Keratinocyte (primary cell): ENCODE results near the gene SULF2.

Experiments used
- CTCF ChIP-seq, 3 experiments: IDR thresholded peaks in 1 of 3; conservative IDR thresholded peaks in 1 of 3; optimal IDR thresholded peaks in 1 of 3; 2 replicates in 2 of 3; 3 replicates in 1 of 3; pipeline versions ENCODE3 to v1.5.1; 2011; ENCODE audit warnings: low read length in 3 of 3, mild to moderate bottlenecking in 3 of 3, moderate library complexity in 2 of 3, control low read depth in 1 of 3, inconsistent platforms in 1 of 3; ENCODE audit not compliant: insufficient read depth in 2 of 3; ENCODE audit errors: extremely low read depth in 1 of 3
- EZH2 ChIP-seq: IDR thresholded peaks from one replicate; pipeline ENCODE4 v1.6.1; 2012; ENCODE audit warnings: inconsistent platforms, mild to moderate bottlenecking, low read length, moderate library complexity

GRCh38 chr20:47737923-47738322 lies 47.4 kb downstream of the SULF2 start:
- TF ChIP-seq CTCF (optimal IDR thresholded peaks at IDR 0.05 in 1 of 3, IDR thresholded peaks at IDR 0.05 in 1 of 3, conservative IDR thresholded peaks at IDR 0.05 in 1 of 3; ENCODE audit: extremely low read depth in 1 of 3, insufficient read depth in 2 of 3, low read length in 3 of 3) (no peak), EZH2 (no peak)
